ENCODE measurements around the gene CFAP99.
A peak's percentile ranks its signal among the peaks of the same experiment; 100 is the strongest.
"Not testable (repeated sequence)": the region's sequence is repeated elsewhere in the genome, so short reads cannot be mapped to it uniquely, and the experiment has no call there.

Gene CFAP99

GRCh38 chr4:2462992-2463762, 44.4 kb downstream of the CFAP99 start:
- peak; percentile 1 for TF ChIP-seq CTCF (IDR thresholded peaks at IDR 0.05; ENCODE audit: low read depth, low read length, missing control alignments)
- no peak for DNase-seq (ENCODE audit: extremely low read depth, low read depth)
- H3K4me3 ChIP-seq (replicated peaks; ENCODE audit: low read depth, low read length), result peak overlapping the region; percentile 27

- no peak for DNase-seq (ENCODE audit: extremely low read depth, low read depth)
- H3K4me3 ChIP-seq (replicated peaks; ENCODE audit: low read depth, low read length), result no peak overlapping the region
- TF ChIP-seq CTCF (IDR thresholded peaks at IDR 0.05; ENCODE audit: low read depth, low read length, missing control alignments), result no peak
Measured at GRCh38 chr4:2465032-2465431, 46.3 kb downstream of the CFAP99 start.

- DNase-seq (ENCODE audit: extremely low read depth, low read depth); H3K4me3 ChIP-seq (replicated peaks; ENCODE audit: low read depth, low read length): not testable (repeated sequence)
Measured at GRCh38 chr4:2465544-2465943, 46.8 kb downstream of the CFAP99 start.

GRCh38 chr4:2468456-2469191, 49.9 kb downstream of the CFAP99 start, which contains the start of gene RNF4:
RNF4 (plus strand) TSS chr4:2469106; CDS start chr4:2490494, 21,388 bp downstream.
- TF ChIP-seq CTCF (IDR thresholded peaks at IDR 0.05; ENCODE audit: low read depth, low read length, missing control alignments), result no peak
- H3K4me3 ChIP-seq (replicated peaks; ENCODE audit: low read depth, low read length), result peak within 1 kb of the TSS; percentile 93
- peak; percentile 83 for DNase-seq (ENCODE audit: extremely low read depth, low read depth)

- DNase-seq (ENCODE audit: extremely low read depth, low read depth), result no peak
- H3K4me3 ChIP-seq (replicated peaks; ENCODE audit: low read depth, low read length), result peak overlapping the region; percentile 93
- no peak for TF ChIP-seq CTCF (IDR thresholded peaks at IDR 0.05; ENCODE audit: low read depth, low read length, missing control alignments)
Measured at GRCh38 chr4:2469192-2469984, 50.6 kb downstream of the CFAP99 start.

- peak overlapping the region; percentile 93 for H3K4me3 ChIP-seq (replicated peaks; ENCODE audit: low read depth, low read length)
- TF ChIP-seq CTCF (IDR thresholded peaks at IDR 0.05; ENCODE audit: low read depth, low read length, missing control alignments), result no peak
- DNase-seq (ENCODE audit: extremely low read depth, low read depth), result no peak
Measured at GRCh38 chr4:2470791-2471190, 52.0 kb downstream of the CFAP99 start.

- DNase-seq (ENCODE audit: extremely low read depth, low read depth), result no peak
- TF ChIP-seq CTCF (IDR thresholded peaks at IDR 0.05; ENCODE audit: low read depth, low read length, missing control alignments), result no peak
- no peak overlapping the region for H3K4me3 ChIP-seq (replicated peaks; ENCODE audit: low read depth, low read length)
Measured at GRCh38 chr4:2472187-2472586, 53.4 kb downstream of the CFAP99 start.

Data from HFF-Myc (cell line).